Measurements from ENCODE around the gene AAMDC. TPM values are rescaled to one million over a fixed set of nuclear protein-coding genes. Genes with fewer than 3 reads are reported as not detected.
"Not testable (repeated sequence)": the region's sequence is repeated elsewhere in the genome, so short reads cannot be mapped to it uniquely, and the experiment has no call there.

AAMDC gene
- total and polyA plus RNA-seq, 10 of the 15 experiments (the other 5 are each of a cell fraction or from before 2014, with no cell fraction given) = 3.7 to 38.3 (median 11.2) TPM

GRCh38 chr11:77876045-77876444 is 55.1 kb downstream of the AAMDC start:
- intact Hi-C loops (cut with micrococcal nuclease; ENCODE audit: unreplicated experiment) (no loop called here), in situ Hi-C loops (cut with MboI) (no loop called here)
- ChIA-PET POLR2A (interaction anchor here (0.7 kb wide), 1 partner anchor 256 kb away, joined by 3 read pairs; no protein-coding TSS in a partner anchor), RAD21 (ENCODE audit: unreplicated experiment) (no interaction called here), CTCF (interaction anchor here (0.9 to 1.5 kb wide), 3 partner anchors 100 to 170 kb away, joined by 3 read pairs; no protein-coding TSS in a partner anchor), SMC1A (ENCODE audit: uncharacterized antibody, unreplicated experiment) (no interaction called here)
- DNase-seq (ENCODE audit: low read depth, low spot score) = no peak
- TF ChIP-seq IKZF2 (IDR thresholded peaks at IDR 0.05) (no peak), JUNB (IDR thresholded peaks at IDR 0.05) (no peak), BACH1 (IDR thresholded peaks at IDR 0.05; ENCODE audit: borderline replicate concordance) (no peak)
- no peak for FAIRE-seq
- H2AFZ ChIP-seq (ENCODE audit: control insufficient read depth, low read depth, low read length) = no peak overlapping the region
- H3K79me2 ChIP-seq (ENCODE audit: control insufficient read depth, insufficient read depth, low read length) = no peaks in the 10 kb centered on the region
- no peak overlapping the region for H3K4me3 ChIP-seq
- no peaks in the 10 kb centered on the region for H3K9me3 ChIP-seq (replicated peaks; ENCODE audit: control insufficient read depth, insufficient read depth, low read length)
- peaks cover 3 to 14% of the 10 kb centered on the region in 2 experiments; a peak in 2 of 4 replicates for H3K36me3 ChIP-seq (ENCODE audit: control insufficient read depth in 2 of 2, insufficient read depth in 2 of 2, low read length in 1 of 2)
- no peak overlapping the region for H3K4me2 ChIP-seq (ENCODE audit: control insufficient read depth, insufficient read depth)
- H3K4me1 ChIP-seq (ENCODE audit: control insufficient read depth, insufficient read depth, low read length) = peaks cover 12% of the 10 kb centered on the region
- H3K27ac ChIP-seq (ENCODE audit: control insufficient read depth, insufficient read depth) = no peak overlapping the region
- no TSS peak for BruUV-seq (replicated peaks)
- H4K20me1 ChIP-seq (ENCODE audit: control insufficient read depth, insufficient read depth) = no peaks in the 10 kb centered on the region
- no peak overlapping the region for H3K9ac ChIP-seq (ENCODE audit: control insufficient read depth, insufficient read depth, low read length)
- no peaks in the 10 kb centered on the region for H3K27me3 ChIP-seq (replicated peaks in 1 of 2; ENCODE audit: control insufficient read depth in 2 of 2, insufficient read depth in 2 of 2, low read length in 1 of 2)
- 84% methylated on average over 3 of the region's 3 CpGs for WGBS (ENCODE audit: insufficient coverage, insufficient replicate concordance, low lambda C conversion rate, missing lambda C conversion rate)
- no peak for ATAC-seq

GRCh38 chr11:77878247-77878646 is 57.3 kb downstream of the AAMDC start:
- H3K27ac ChIP-seq (ENCODE audit: control insufficient read depth, insufficient read depth); intact Hi-C loops (cut with micrococcal nuclease; ENCODE audit: unreplicated experiment); H3K79me2 ChIP-seq (ENCODE audit: control insufficient read depth, insufficient read depth, low read length); H3K4me2 ChIP-seq (ENCODE audit: control insufficient read depth, insufficient read depth); CTCF ChIA-PET; DNase-seq (ENCODE audit: low read depth, low spot score); H3K27me3 ChIP-seq (replicated peaks in 1 of 2; ENCODE audit: control insufficient read depth in 2 of 2, insufficient read depth in 2 of 2, low read length in 1 of 2); ATAC-seq; H4K20me1 ChIP-seq (ENCODE audit: control insufficient read depth, insufficient read depth); H3K4me3 ChIP-seq; H3K9ac ChIP-seq (ENCODE audit: control insufficient read depth, insufficient read depth, low read length); SMC1A ChIA-PET (ENCODE audit: uncharacterized antibody, unreplicated experiment); in situ Hi-C loops (cut with MboI); BruUV-seq (replicated peaks); H2AFZ ChIP-seq (ENCODE audit: control insufficient read depth, low read depth, low read length); H3K9me3 ChIP-seq (replicated peaks; ENCODE audit: control insufficient read depth, insufficient read depth, low read length); FAIRE-seq; RAD21 ChIA-PET (ENCODE audit: unreplicated experiment): not testable (repeated sequence)
- WGBS (ENCODE audit: insufficient coverage, insufficient replicate concordance, low lambda C conversion rate, missing lambda C conversion rate) = 94% methylated on average over 4 of the region's 4 CpGs
- H3K4me1 ChIP-seq (ENCODE audit: control insufficient read depth, insufficient read depth, low read length) = peaks cover 12% of the 10 kb centered on the region
- H3K36me3 ChIP-seq (ENCODE audit: control insufficient read depth in 2 of 2, insufficient read depth in 2 of 2, low read length in 1 of 2) = peaks cover 3 to 14% of the 10 kb centered on the region in 2 experiments; a peak in 3 of 4 replicates
- POLR2A ChIA-PET = interaction anchor here (0.5 kb wide), 1 partner anchor 220 kb away, joined by 3 read pairs; no protein-coding TSS in a partner anchor
